Globus pallidus (tissue), 1 donor: Measurements from ENCODE around the gene HNRNPCL1.
"Not testable (repeated sequence)": the region's sequence is repeated elsewhere in the genome, so short reads cannot be mapped to it uniquely, and the experiment has no call there.

Experiments used
- DNase-seq: peaks from one replicate; pipeline ENCODE4 v3.0.0-alpha.2; 2015; ENCODE audit warnings: low spot score

Gene HNRNPCL1

DNA sequence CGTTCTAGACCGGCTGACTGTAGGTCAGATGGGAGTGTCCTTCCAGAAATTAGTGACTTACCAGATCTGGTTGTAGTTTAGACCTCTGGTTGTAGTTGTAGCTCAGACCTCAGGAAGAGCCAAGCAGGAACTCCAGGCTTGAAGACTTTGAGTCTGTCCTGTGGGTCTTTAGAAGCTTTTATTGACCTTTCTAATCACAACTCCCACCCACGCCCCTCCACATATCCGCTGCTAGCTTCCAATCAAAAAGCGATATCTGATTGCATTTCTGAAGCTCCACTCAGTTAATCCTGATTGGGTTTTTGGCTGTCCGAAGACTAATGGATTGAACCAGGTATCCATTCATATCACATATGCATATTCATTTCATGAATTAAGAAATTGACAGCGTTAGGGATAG is at the start of gene HNRNPCL1:
HNRNPCL1 (minus strand) TSS at position 101 of the 400 bp plus-strand sequence. CDS start 431 bp downstream, outside the sequence.
- DNase-seq, result not testable (repeated sequence)

DNA sequence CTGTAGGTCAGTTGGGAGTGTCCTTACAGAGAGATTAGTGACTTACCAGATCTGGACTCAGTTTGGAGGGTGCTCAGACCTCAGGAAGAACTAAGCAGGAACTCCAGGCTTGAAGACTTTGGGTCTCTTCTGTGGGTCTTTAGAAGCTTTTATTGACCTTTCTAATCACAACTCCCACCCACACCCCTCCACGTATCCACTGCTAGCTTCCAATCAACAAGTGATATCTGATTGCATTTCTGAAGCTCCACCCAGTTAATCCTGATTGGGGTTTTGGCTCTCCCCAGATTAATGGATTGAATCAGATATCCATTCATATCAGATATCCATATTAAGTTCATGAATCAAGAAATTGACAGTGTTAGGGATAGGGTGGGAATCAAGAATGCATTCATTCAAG is 49.6 kb upstream of the HNRNPCL1 start, which contains the start of gene PRAMEF10:
PRAMEF10 (minus strand) TSS at position 101 of the 400 bp plus-strand sequence. CDS start 2,423 bp downstream, outside the sequence.
- not testable (repeated sequence) for DNase-seq

DNA sequence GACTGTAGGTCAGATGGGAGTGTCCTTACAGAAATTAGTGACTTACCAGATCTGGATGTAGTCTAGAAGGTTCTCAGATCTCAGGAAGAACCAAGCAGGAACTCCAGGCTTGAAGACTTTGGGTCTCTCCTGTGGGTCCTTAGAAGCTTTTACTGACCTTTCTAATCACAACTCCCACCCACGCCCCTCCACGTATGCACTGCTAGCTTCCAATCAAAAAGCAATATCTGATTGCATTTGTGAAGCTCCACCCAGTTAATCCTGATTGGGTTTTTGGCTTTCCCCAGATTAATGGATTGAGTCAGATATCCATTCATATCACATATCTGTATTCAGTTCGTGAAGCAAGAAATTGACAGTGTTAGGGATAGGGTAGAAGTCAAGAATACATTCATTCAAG is 37.6 kb upstream of the HNRNPCL1 start, which contains the start of gene PRAMEF4:
PRAMEF4 (minus strand) TSS at position 101 of the 400 bp plus-strand sequence. CDS start 2,807 bp downstream, outside the sequence.
- DNase-seq, result not testable (repeated sequence)

DNA sequence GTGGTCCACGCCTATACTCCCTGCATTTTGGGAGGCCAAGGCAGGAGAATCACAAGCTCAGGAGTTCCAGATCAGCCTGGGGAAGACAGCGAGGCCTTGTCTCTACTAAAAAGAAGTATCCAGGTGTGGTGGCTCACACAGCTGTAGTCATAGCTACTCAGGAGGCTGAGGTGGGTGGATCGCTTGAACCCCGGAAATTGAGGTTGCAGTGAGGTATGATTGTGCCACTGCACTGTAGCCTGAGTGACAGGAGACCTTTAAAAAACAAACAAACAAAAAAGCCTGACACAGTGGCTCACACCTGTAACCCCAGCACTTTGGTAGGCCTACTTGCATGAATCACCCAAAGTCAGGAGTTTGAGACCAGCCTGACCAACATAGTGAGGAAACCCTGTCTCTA is 29.9 kb upstream of the HNRNPCL1 start:
- not testable (repeated sequence) for DNase-seq

DNA sequence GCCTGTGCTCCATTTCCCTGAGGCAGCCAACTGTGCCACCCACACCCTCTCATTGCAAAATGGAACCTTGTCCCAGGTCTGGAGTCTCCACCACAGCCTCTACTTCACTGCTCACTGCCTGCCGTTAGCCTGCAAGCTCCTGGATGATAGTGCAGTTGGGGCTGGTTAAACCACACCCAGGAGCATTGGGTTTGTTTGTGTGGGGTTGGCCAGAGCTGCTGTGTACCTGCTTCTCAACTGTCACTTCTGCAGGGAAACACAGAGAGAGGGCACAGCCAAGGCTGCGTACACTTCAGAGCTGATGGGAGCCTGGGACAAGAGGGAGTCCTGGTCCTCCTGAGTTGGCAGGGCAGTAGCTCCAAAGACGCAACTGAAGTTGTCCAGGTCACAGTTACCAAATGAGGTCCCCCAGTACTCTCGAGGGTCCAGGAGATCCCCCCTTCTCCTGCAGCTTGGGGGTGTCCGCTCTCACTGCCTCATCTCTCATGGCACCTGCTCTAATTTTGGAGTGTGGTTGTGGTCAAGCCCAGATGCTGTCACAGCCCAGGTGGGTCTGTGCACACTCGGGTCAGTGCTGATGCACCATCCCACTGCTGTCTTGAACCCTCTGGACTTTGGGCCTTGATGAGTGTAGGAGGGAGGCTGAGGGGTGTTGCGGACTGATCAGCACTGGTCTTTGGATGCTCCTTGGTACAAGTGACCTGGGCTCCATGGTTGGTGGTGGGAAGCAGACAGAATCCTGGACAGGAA is 14.8 kb upstream of the HNRNPCL1 start:
- DNase-seq, result not testable (repeated sequence)

DNA sequence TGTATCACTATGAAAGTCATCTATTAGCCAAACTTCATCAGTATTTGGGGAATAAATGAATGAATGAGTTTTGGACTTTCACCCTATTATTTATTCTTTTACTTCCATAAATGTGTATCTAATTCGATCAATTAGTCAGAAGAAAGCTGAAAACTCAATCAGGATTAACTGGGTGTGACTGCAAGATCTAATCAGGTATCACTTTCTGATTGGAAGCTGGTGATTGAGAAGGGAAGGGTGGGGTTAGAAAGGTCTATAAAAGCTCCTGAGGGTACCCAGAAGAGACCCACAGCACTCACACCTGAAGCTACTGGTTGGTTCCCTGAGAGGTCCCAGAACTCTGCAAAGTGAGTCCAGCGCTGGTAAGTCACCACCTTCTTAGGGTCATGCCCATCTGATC is 8.3 kb upstream of the HNRNPCL1 start, which contains the start of gene PRAMEF2:
PRAMEF2 (plus strand) TSS at position 301 of the 400 bp plus-strand sequence. CDS start 1,924 bp downstream, outside the sequence.
- not testable (repeated sequence) for DNase-seq

DNA sequence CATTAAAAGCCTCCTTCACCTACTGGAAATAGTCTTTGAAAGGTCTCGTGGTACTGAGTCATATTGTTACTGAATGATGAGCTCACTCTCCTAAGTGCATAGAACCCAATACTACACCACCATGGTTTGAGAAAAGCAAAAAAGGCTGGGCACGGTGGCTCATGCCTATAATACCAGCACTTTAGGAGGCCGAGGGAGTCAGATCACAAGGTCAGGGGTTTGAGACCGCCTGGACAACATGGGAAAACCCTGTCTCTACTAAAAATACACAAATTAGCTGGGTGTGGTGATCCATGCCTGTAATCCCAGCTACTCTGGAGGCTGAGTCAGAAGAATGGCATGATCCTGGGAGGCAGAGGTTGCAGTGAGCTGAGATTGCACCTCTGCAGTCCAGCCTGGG is 3.3 kb upstream of the HNRNPCL1 start:
- DNase-seq, result no peak

DNA sequence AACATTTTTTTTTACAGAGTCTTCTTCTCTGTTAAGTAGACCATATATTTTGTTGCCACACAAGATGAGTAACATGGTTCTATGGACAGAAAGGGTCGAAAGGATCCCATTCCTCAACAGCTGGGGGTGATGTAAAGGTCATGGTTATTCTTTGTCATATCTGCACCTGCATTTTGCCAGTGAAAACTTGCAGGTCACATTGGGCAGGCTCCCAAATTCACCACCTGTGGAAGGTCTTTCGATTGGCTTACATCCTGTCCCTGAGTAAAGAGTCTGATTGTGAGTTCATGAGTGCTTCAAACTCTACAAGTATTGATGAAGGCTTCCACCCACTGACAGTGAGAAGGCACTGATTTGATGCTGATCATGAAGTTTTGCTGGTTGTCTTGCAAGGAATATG is 15.3 kb downstream of the HNRNPCL1 start:
- not testable (repeated sequence) for DNase-seq

DNA sequence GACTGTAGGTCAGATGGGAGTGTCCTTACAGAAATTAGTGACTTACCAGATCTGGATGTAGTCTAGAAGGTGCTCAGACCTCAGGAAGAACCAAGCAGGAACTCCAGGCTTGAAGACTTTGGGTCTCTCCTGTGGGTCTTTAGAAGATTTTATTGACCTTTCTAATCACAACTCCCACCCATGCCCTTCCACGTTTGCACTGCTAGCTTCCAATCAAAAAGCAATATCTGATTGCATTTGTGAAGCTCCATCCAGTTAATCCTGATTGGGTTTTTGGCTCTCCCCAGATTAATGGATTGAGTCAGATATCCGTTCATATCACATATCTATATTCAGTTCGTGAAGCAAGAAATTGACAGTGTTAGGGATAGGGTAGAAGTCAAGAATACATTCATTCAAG is 17.2 kb downstream of the HNRNPCL1 start, which contains the start of gene PRAMEF11:
PRAMEF11 (minus strand) TSS at position 101 of the 400 bp plus-strand sequence. CDS start 2,621 bp downstream, outside the sequence.
- not testable (repeated sequence) for DNase-seq

DNA sequence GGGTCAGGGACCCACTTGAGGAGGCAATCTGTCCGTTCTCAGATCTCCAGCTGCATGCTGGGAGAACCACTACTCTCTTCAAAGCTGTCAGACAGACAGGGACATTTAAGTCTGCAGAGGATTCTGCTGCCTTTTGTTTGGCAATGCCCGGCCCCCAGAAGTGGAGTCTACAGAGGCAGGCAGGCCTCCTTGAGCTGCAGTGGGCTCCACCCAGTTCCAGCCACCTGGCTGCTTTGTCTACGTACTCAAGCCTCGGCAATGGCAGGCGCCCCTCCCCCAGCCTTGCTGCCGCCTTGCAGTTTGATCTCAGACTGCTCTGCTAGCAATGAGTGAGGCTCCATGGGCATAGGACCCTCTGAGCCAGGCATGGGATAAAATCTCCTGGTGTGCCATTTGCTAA is 29.5 kb downstream of the HNRNPCL1 start:
- not testable (repeated sequence) for DNase-seq

DNA sequence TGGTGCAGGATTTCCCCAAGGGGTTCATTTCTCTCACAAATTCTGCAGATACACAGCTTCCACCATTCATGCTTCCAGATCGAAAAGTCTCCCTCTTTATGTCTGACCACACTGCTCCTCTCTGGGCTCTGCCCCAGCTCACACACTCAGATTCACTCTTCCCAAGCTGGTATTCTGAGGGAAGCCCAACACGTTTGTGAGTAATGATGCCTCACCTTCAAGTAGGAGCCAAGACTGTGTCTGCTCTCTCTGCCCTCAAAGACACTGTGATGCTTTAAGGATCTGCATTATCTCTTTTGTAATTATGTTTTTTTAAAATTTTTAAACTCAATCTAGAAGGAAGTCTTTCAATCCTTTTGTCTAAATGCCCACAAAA is 37.1 kb downstream of the HNRNPCL1 start:
- no peak for DNase-seq

DNA sequence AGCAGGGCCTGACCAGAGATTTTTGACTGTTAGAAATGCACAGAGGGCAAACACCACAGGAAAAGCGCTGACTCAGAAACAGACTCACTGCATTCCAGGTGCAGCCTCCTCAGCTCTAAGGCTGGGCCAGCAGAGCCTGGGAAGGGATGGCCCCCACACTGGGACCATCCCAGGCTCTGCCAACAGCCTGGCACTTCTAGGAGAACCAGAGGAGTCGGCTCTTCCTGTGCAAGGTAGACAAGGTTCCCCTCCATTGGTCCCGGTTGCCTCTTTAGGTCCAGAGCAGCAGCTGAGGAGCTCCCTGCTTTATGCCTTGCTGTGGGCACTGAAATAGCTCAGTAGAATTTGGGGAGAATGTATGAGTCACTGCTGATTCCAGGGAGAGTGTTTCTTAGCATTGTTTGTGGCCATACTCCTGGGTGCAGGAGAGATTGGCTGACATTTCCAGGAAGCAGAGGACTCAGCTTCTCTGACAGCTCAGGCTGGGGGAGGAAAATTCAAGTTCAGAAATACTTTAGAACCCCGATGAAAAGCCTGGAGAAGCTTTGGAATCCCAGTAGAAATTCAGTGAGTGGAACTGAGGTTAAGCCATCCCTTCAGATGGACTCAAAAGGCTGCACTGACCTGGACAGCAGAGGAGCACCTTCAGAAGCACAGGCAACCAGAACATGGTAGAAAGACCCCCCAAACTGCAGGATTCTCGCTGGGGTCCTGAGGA is 37.7 kb downstream of the HNRNPCL1 start:
- no peak for DNase-seq

DNA sequence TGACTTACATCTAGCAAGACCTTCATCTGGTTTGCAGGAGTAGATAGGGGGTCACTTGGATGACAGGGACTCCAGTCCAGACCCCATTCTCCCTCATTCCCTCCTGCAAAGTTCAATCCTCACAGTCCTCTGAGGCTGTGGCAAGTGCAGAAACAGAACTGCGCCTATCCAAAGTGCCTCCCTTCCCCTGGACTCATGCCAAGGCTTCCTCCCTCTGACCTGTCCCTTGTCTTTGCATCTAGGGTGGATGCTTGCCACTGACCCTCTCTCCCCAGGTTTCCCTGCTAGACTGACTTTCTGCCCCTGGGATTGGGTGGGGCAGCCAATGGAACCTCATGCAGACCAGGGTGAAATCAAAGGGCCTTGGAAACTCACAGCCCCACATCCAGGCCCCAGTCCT is 38.6 kb downstream of the HNRNPCL1 start:
- DNase-seq, result no peak

DNA sequence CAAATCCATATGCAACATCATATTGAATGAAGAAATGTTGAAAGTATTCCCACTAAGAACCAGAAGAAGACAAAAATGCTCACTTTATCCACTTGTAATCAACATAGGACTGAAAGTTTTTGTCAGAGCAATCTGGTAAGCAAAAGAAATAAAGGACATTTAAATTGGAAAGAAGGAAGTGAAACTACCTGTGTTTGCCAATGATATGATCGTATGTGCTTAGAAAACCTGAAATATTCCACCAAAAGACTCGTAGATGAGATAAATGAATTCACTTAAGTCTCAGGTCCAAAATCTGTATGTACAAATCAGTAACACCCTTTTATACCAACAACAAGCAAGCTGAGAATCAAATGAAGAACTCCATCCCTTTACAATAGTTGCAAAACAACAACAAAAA is 48.8 kb downstream of the HNRNPCL1 start:
- DNase-seq, result no peak

DNA sequence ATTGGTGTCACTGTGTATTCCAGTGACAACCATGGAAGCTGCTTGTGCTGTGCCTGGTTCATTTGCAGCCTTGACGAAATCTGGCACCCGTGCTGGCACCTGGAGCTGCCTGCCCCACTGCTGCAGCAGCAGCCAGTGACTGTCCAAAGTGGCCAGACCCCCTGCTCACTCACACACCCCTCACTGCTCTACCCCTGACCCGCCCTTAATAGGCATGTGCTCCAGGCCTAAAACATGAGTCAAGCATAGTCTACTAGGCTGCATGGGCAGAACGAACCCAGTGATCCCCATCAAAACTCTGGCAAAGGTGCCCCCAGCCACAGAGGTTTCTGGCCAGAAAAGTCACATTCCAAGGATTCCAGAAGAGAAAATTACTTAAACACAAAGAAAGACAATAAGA is 49.6 kb downstream of the HNRNPCL1 start:
- DNase-seq, result no peak
